Thoracic aorta (tissue), 2 donors: ENCODE measurements around the gene CGB8. TPM values are rescaled to one million over a fixed set of nuclear protein-coding genes. Genes with fewer than 3 reads are reported as not detected.
A peak's percentile ranks its signal among the peaks of the same experiment; 100 is the strongest.
"Not testable (repeated sequence)": the region's sequence is repeated elsewhere in the genome, so short reads cannot be mapped to it uniquely, and the experiment has no call there.

Source experiments
- ATAC-seq: fragments of 150-250 bp; one replicate; pipeline ENCODE4 v1.8.0; 2017; ENCODE audit warnings: low read depth; ENCODE audit not compliant: insufficient number of reproducible peaks, low FRiP score
- DNase-seq: peaks from one replicate; pipeline ENCODE4 v3.0.0-alpha.2; 2020; ENCODE audit warnings: low spot score
- H3K27ac ChIP-seq, 2 donors: fragments of 200-600 bp; sonication (generic); 1 replicate in 1 of 2; 2 replicates in 1 of 2; pipeline ENCODE4 v1.5.1; 2016; ENCODE audit warnings: mild to moderate bottlenecking in 2 of 2, moderate library complexity in 2 of 2
- H3K27me3 ChIP-seq: fragments of 200-600 bp; sonication (generic); replicated peaks from 2 replicates; pipeline ENCODE4 v1.6.0; 2016; ENCODE audit warnings: mild to moderate bottlenecking; ENCODE audit not compliant: insufficient read depth
- H3K36me3 ChIP-seq: fragments of 200-600 bp; sonication (generic); one replicate; pipeline ENCODE4 v1.5.1; 2016
- H3K4me1 ChIP-seq, 2 donors: fragments of 200-600 bp; sonication (generic); 1 replicate in 1 of 2; 2 replicates in 1 of 2; pipeline versions ENCODE4 v1.5.1 to v1.6.0; 2016; ENCODE audit warnings: low read depth in 2 of 2, mild to moderate bottlenecking in 1 of 2; ENCODE audit not compliant: control insufficient read depth in 1 of 2
- H3K4me3 ChIP-seq: fragments of 200-600 bp; sonication (generic); 2 replicates; pipeline ENCODE4 v1.5.1; 2016; ENCODE audit warnings: mild to moderate bottlenecking
- H3K9me3 ChIP-seq: fragments of 200-600 bp; sonication (generic); 2 replicates; pipeline ENCODE4 v1.5.1; 2016
- total RNA-seq, 2 donors: library from RNA; depleted of rRNA; stranded (reverse); fragments of >200 nt; gene quantifications; one replicate each; pipeline versions ENCODE4 v1.1.0 to v1.2.3, GENCODE V29; 2016
- TF ChIP-seq, protein P1 (sequence below): fragments of 200-600 bp; sonication (generic); IDR thresholded peaks from one replicate; pipeline ENCODE4 v1.5.1; 2019; ENCODE audit warnings: antibody characterized with exemption

Gene CGB8
- not detected for total RNA-seq

DNA sequence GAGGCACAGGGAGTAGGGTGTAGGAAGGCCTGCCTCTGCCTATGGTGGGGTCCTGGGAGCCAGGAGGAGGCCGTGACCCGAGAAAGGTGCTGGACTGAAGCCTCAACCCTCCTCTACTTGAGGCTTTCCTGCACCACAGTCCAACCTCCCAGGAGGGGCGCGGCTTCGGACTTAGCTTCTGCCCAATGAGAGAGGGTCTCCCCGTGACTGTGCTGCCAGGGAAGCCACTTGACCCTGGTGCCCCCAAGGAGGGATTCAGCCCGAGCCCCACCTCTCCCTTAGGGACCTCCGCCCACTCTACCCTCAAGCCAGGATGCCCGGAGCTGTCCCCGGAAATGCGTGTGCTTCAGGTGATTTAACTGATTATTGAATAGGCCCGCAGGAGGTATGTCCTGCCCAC, at the start of gene CGB8:
TSS of gene CGB8 (minus strand) at position 101 of the 400 bp plus-strand sequence. CDS start 372 bp downstream, outside the sequence.
- DNase-seq, H3K27me3 ChIP-seq, H3K4me3 ChIP-seq, H3K9me3 ChIP-seq, H3K36me3 ChIP-seq, ATAC-seq, H3K4me1 ChIP-seq, H3K27ac ChIP-seq: not testable (repeated sequence)

DNA sequence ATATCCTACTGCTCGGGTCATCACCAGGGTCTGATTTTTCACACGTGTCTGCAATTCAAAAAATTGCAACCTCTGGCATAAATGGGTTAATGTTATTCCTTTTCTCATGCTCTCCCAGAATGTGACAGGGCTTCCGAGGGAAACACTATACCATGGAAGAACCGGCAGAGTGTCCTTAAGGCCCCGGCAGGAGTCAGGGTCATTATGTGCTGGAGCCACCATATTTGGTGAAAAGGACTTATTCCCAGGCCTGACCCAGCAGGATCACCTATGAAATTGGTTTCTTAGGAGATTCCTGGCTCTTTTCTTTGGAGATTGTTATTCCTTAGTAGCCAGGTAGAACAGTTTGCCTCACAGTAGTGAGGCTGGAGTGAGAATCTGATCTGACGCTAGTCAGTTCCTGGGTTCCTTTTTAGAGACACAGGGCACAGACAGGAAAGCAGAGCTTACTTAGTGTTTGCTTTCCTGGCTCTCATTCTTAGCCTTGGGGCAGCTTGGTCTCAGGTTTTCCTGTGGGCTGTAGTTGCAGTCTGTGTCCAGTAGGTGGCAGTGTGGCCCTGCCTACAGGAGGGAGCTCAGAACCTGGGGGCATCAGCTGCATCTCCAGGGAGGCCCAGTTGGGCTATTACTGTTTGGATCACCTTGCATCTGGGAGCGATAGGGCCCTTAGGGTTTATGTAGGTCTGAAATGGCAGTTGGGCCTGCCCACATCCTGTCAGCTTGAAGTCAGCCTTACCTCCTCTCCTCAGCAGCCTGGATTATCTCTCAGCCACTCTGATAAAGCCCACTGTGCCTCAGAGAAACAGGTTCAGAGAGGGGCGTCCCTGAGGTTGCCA, 48.8 kb upstream of the CGB8 start:
- Histone ChIP-seq H3K4me1 (no peaks in the 10 kb centered on the region), H3K36me3 (peaks cover 71% of the 10 kb centered on the region), H3K27ac (no peak overlapping the region), H3K4me3 (no peak overlapping the region), H3K27me3 (no peaks in the 10 kb centered on the region), H3K9me3 (no peaks in the 10 kb centered on the region)
- TF ChIP-seq, protein P1, sequence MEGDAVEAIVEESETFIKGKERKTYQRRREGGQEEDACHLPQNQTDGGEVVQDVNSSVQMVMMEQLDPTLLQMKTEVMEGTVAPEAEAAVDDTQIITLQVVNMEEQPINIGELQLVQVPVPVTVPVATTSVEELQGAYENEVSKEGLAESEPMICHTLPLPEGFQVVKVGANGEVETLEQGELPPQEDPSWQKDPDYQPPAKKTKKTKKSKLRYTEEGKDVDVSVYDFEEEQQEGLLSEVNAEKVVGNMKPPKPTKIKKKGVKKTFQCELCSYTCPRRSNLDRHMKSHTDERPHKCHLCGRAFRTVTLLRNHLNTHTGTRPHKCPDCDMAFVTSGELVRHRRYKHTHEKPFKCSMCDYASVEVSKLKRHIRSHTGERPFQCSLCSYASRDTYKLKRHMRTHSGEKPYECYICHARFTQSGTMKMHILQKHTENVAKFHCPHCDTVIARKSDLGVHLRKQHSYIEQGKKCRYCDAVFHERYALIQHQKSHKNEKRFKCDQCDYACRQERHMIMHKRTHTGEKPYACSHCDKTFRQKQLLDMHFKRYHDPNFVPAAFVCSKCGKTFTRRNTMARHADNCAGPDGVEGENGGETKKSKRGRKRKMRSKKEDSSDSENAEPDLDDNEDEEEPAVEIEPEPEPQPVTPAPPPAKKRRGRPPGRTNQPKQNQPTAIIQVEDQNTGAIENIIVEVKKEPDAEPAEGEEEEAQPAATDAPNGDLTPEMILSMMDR, result peak; percentile 100
- ATAC-seq (no peak), DNase-seq (no peak)

DNA sequence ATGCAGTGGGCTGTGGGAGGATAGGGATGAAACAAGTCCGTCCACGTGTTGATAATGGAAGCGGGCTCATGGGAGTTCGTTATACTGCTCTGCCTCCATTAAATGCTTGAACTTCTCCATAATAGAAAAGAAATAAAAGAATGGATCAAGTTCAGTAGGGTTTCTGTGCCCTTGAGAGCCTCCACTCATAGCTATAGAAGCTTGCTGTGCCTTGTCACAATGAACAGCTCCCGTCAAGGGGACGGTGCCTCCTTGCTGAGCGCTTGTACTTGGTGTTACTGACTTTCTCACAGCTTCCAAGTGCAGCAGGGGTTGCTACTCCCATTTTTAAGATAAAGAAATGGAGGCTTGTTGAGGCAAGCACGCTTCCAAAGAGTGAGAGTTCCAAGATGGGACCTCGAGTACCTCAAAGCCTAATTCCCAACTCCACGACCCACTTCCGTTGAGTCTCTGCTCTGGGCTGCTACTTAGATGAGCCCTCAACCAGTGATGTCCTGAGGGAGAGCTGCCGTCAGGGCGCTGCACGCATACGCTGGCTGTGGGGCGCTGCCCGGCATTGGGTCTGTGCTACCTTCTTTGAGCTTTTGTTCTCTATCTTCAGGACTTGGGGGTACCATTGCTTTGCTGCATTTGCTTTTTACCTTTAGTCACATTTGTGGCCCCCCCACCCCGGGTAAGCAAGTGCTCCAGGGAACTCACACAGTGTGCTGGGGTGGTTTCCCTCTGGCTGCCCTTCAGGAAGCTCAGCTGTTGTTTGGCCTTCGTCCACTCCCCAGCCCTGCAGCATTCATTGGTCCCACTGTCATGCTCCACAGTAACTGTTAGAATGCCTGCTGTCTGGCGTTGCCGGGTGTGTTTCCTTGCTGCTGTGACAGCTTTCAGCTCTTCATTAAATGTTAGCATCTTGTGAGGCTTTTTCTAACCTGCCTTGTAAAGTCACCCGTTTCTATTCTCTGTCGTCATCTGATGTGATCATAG, 45.9 kb upstream of the CGB8 start:
- Histone ChIP-seq H3K4me1 (no peaks in the 10 kb centered on the region), H3K9me3 (no peaks in the 10 kb centered on the region), H3K36me3 (peaks cover 71% of the 10 kb centered on the region), H3K27me3 (no peaks in the 10 kb centered on the region), H3K27ac (no peak overlapping the region), H3K4me3 (no peak overlapping the region)
- DNase-seq, result no peak
- TF ChIP-seq, protein P1, result no peak
- no peak for ATAC-seq

DNA sequence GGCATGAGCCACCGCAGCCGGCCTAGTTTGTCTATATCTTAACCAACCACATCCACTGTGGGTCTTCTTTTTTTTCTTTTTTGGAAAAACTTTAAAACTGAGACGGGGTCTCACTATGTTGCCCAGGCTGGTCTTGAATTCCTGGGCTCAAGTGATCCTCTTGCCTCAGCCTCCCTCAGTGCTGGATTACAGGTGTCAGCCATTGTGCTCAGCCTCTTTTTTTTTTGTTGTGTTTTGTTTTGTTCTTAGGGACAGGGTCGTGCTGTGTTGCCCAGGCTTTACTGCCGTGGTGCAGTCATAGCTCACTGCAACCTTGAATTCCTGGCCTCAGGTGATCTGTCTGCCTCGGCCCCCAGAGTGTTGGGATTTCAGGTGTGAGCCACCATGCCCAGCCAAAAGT, 43.8 kb upstream of the CGB8 start:
- H3K4me1 ChIP-seq, result peaks cover 1 to 2% of the 10 kb centered on the region in 2 donors
- H3K9me3 ChIP-seq, result no peaks in the 10 kb centered on the region
- no peak for DNase-seq
- no peak overlapping the region for H3K4me3 ChIP-seq
- TF ChIP-seq, protein P1, result no peak
- no peak overlapping the region for H3K27ac ChIP-seq
- H3K36me3 ChIP-seq, result peaks cover 57% of the 10 kb centered on the region
- no peak for ATAC-seq
- no peaks in the 10 kb centered on the region for H3K27me3 ChIP-seq

DNA sequence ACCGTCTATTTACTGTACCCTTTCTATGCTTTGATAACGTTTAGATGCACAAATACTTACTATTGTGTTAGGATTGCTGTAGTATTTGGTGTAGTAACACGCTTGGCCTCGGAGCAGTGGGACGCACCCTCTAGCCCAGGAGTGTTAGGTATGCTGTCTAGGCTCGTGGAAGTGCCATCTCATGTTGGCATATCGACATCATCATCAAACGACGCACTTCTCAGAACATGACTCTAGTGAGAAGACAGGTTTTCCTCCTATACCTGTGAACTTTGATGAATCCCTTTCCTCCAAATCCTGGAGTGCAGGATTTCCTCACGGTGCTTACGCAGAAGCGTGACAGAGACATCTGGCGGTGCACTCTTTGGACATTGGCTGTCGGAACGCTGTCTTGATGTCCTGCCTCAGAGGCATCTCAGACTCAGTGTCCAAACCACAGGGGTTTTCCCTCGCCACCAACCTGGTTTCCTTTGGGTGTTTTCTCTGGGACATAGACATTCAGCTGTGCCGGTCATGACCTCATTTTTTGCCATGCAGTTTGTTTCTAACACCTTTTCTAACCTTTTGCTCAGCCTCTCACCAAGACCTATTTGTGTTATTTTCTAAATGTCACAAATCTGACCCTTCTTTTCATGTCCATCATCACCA, 42.6 kb upstream of the CGB8 start:
- Histone ChIP-seq H3K27me3 (no peaks in the 10 kb centered on the region), H3K4me1 (peaks cover 13% of the 10 kb centered on the region in 2 donors), H3K4me3 (no peak overlapping the region), H3K27ac (no peak overlapping the region), H3K9me3 (no peaks in the 10 kb centered on the region), H3K36me3 (peaks cover 54% of the 10 kb centered on the region)
- DNase-seq (no peak), ATAC-seq (no peak)
- TF ChIP-seq, protein P1, result no peak
